Transverse colon (tissue), 4 donors: ENCODE data around the gene XBP1. TPM values are rescaled to one million over a fixed set of nuclear protein-coding genes. Genes with fewer than 3 reads are reported as not detected.
A peak's percentile ranks its signal among the peaks of the same experiment; 100 is the strongest.

Experiments
- DNase-seq: peaks from one replicate; pipeline ENCODE4 v3.0.0-alpha.2; 2019
- H3K27ac ChIP-seq, 4 donors: fragments of 200-600 bp; sonication (generic); 2 replicates each; pipeline ENCODE4 v1.5.1; 2016 to 2018; ENCODE audit warnings: inconsistent platforms in 4 of 4
- H3K27me3 ChIP-seq: fragments of 200-600 bp; sonication (generic); 2 replicates; pipeline ENCODE4 v1.5.1; 2017; ENCODE audit warnings: inconsistent platforms
- H3K36me3 ChIP-seq, 4 donors: fragments of 200-600 bp; sonication (generic); 2 replicates each; pipeline ENCODE4 v1.5.1; 2017 to 2019; ENCODE audit warnings: inconsistent platforms in 4 of 4
- H3K4me1 ChIP-seq, 4 donors: fragments of 200-600 bp; sonication (generic); 2 replicates each; pipeline ENCODE4 v1.5.1; 2017 to 2020; ENCODE audit warnings: inconsistent platforms in 4 of 4
- H3K4me3 ChIP-seq, 4 donors: fragments of 200-600 bp; sonication (generic); 1 replicate in 1 of 4; 2 replicates in 3 of 4; pipeline versions ENCODE4 v1.5.1 to v1.6.1; 2017 to 2019; ENCODE audit warnings: inconsistent platforms in 4 of 4
- H3K9me3 ChIP-seq, 2 donors: fragments of 200-600 bp; sonication (generic); 2 replicates each; pipeline ENCODE4 v1.5.1; 2017 to 2019; ENCODE audit warnings: inconsistent platforms in 2 of 2
- EP300 ChIP-seq: sonication (generic); formaldehyde crosslinking; IDR thresholded peaks from one replicate; pipeline ENCODE4 v1.6.1; 2017; ENCODE audit warnings: antibody characterized with exemption, low read depth
- POLR2A ChIP-seq: fragments of 450-650 bp; IDR thresholded peaks from one replicate; pipeline ENCODE4 v1.6.1; 2016; ENCODE audit warnings: antibody characterized with exemption, mild to moderate bottlenecking, moderate library complexity
- POLR2AphosphoS5 ChIP-seq, 3 donors: sonication (generic); formaldehyde crosslinking; IDR thresholded peaks; one replicate each; pipeline ENCODE4 v1.6.1; 2016; ENCODE audit warnings: antibody characterized with exemption in 3 of 3
- WGBS, 2 donors: methylation state at CpG; one replicate each; pipeline ENCODE4 v1.1.5; 2018; ENCODE audit warnings: low coverage in 1 of 2; 5-methylcytosine and 5-hydroxymethylcytosine counted together
- in situ Hi-C, 4 donors: fragments of 200-750 bp; cut with MboI; loops; one replicate each; pipeline versions ENCODE4 v1.15.0 to v1.15.1; 2017; ENCODE audit warnings: low sequenced_read_pairs in 3 of 4, low pct_ligation_motif_present in 1 of 4, low pct_unique_long_range_greater_than_20kb in 1 of 4
- intact Hi-C: fragments of 100-400 bp; cut with DNase I; formaldehyde crosslinking; loops from one replicate; pipeline ENCODE4 v1.15.1; 2023; ENCODE audit warnings: low total_unique reads
- total RNA-seq, 4 donors: library from RNA; depleted of rRNA; stranded (reverse); fragments of >200 nt; gene quantifications; one replicate each; pipeline ENCODE4 v1.1.0, GENCODE V29; 2016
- TF ChIP-seq, protein P1 (sequence below), 5 experiments: fragments of 200-600 bp in 3 of 5; fragments of 450-650 bp in 2 of 5; sonication (generic) in 3 of 5; IDR thresholded peaks; 1 replicate in 2 of 5; 2 replicates in 3 of 5; pipeline ENCODE4 v1.5.1; 2016 to 2017; ENCODE audit warnings: antibody characterized with exemption in 5 of 5, inconsistent platforms in 3 of 5, mild to moderate bottlenecking in 2 of 5, moderate library complexity in 1 of 5

Gene XBP1
- total RNA-seq, 4 donors from 2014 or later = 68.1 to 263 (median 190) TPM

- no peaks in the 10 kb centered on the region for H3K27me3 ChIP-seq
- intact Hi-C loops = no loop called here
- 92 to 100% methylated on average over 1 of the region's 1 CpG for WGBS, 2 donors
- no peak for DNase-seq
- H3K36me3 ChIP-seq = peaks cover 0 to 36% (median 11%) of the 10 kb centered on the region in 4 donors
- TF ChIP-seq POLR2AphosphoS5 (IDR thresholded peaks at IDR 0.05) (no peak), EP300 (no peak), POLR2A (no peak)
- TF ChIP-seq, protein P1, sequence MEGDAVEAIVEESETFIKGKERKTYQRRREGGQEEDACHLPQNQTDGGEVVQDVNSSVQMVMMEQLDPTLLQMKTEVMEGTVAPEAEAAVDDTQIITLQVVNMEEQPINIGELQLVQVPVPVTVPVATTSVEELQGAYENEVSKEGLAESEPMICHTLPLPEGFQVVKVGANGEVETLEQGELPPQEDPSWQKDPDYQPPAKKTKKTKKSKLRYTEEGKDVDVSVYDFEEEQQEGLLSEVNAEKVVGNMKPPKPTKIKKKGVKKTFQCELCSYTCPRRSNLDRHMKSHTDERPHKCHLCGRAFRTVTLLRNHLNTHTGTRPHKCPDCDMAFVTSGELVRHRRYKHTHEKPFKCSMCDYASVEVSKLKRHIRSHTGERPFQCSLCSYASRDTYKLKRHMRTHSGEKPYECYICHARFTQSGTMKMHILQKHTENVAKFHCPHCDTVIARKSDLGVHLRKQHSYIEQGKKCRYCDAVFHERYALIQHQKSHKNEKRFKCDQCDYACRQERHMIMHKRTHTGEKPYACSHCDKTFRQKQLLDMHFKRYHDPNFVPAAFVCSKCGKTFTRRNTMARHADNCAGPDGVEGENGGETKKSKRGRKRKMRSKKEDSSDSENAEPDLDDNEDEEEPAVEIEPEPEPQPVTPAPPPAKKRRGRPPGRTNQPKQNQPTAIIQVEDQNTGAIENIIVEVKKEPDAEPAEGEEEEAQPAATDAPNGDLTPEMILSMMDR (IDR thresholded peaks at IDR 0.05) = no peak
- no peak overlapping the region for H3K4me3 ChIP-seq
- no peaks in the 10 kb centered on the region for H3K9me3 ChIP-seq
- in situ Hi-C loops = no loop called here
- H3K4me1 ChIP-seq = peaks cover 25 to 58% (median 38%) of the 10 kb centered on the region in 4 donors
- no peak overlapping the region for H3K27ac ChIP-seq
Measured at GRCh38 chr22:28780296-28780695, 20.1 kb downstream of the XBP1 start.

GRCh38 chr22:28779833-28780232, 20.5 kb downstream of the XBP1 start:
- H3K4me3 ChIP-seq = no peak overlapping the region

DNA sequence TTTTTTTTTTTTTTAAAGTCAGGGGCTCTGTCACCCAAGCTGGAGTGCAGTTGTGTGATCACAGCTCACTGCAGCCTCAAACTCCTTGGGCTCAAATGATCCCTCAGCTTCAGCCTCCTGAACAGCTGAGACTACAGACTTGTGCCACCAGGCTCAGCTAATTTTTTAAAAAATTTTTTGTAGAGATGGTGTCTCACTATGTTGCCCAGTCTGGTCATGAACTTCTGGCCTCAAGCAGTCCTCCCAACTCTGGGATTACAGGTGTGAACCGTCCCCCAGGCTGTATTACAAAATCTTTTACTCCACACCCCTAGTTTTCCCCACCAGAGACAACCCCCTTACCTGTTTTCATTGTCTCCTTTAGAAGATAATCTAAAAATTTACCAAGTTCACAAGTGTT, 26.0 kb downstream of the XBP1 start:
- TF ChIP-seq POLR2A (no peak), EP300 (no peak), POLR2AphosphoS5 (IDR thresholded peaks at IDR 0.05) (no peak)
- TF ChIP-seq, protein P1 (IDR thresholded peaks at IDR 0.05) = no peak

More at GRCh38 chr22:28779833-28780232, 20.5 kb downstream of the XBP1 start:
- 33 to 75% methylated on average over 2 to 5 of the region's 5 CpGs for WGBS, 2 donors
- no peak for TF ChIP-seq EP300
- TF ChIP-seq POLR2A = no peak
- TF ChIP-seq POLR2AphosphoS5 (IDR thresholded peaks at IDR 0.05) = no peak
- TF ChIP-seq, protein P1 (IDR thresholded peaks at IDR 0.05) = no peak
- Histone ChIP-seq H3K27me3 (no peaks in the 10 kb centered on the region), H3K9me3 (no peaks in the 10 kb centered on the region), H3K36me3 (peaks cover 0 to 31% (median 11%) of the 10 kb centered on the region in 4 donors), H3K4me1 (peaks cover 27 to 58% (median 36%) of the 10 kb centered on the region in 4 donors), H3K27ac (peak overlapping the region in 2 of 4 donors; percentile 41 to 59)
- no peak for DNase-seq
- in situ Hi-C loops = no loop called here
- intact Hi-C loops = no loop called here

DNA sequence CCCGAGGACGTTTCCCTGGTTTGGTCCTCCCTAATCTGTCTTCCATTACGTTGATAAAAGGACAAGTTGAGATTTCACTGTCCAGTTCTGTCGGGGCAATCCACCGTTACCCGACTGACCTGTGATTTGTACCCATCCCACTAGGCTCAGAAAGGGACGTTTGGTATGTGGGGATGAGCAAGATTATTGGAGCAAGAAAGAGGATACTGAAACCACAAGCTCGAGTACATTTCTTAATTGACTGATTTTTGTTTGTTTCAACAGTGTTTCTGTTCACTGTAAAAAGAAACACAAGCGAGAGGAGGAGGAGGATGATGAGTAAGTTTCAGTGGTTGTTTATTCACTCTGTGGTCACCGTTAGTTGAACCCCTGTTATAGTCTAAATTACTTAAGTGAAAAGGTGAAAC, 26.9 kb downstream of the XBP1 start:
- Histone ChIP-seq H3K4me3 (peak overlapping the region; percentile 82 to 97 (median 94)), H3K36me3 (peaks cover 0 to 5% (median 0%) of the 10 kb centered on the region in 4 donors), H3K27ac (peak overlapping the region; percentile 99 to 100 (median 99)), H3K4me1 (peaks cover 12 to 35% (median 15%) of the 10 kb centered on the region in 4 donors), H3K27me3 (no peaks in the 10 kb centered on the region), H3K9me3 (no peaks in the 10 kb centered on the region)
- DNase-seq = no peak
- intact Hi-C loops (no loop called here), in situ Hi-C loops (no loop called here)
- TF ChIP-seq, protein P1 (IDR thresholded peaks at IDR 0.05) = no peak
- no peak for TF ChIP-seq POLR2A
- 0 to 2% methylated on average over 9 to 10 of the region's 10 CpGs for WGBS, 2 donors

More for the DNA sequence above, 26.0 kb downstream of the XBP1 start:
- peaks cover 15 to 43% (median 19%) of the 10 kb centered on the region in 4 donors for H3K4me1 ChIP-seq
- H3K9me3 ChIP-seq = no peaks in the 10 kb centered on the region
- no peak for DNase-seq
- intact Hi-C loops (no loop called here), in situ Hi-C loops (no loop called here)
- H3K36me3 ChIP-seq = peaks cover 0 to 5% (median 0%) of the 10 kb centered on the region in 4 donors
- peak overlapping the region in 3 of 4 donors; percentile 99 to 100 (median 99) for H3K27ac ChIP-seq
- WGBS, 2 donors = 57 to 95% methylated on average over 1 of the region's 1 CpG
- H3K4me3 ChIP-seq = peak overlapping the region in 1 of 4 donors; percentile 95
- no peaks in the 10 kb centered on the region for H3K27me3 ChIP-seq
